Raji (cell line): ENCODE data around the gene METRNL.

Experiments used
- POLR2A ChIP-seq: IDR thresholded peaks from 2 replicates; pipeline ENCODE4 v1.6.1; 2011; ENCODE audit warnings: low read depth, low read length, control low read depth; ENCODE audit not compliant: insufficient read depth

METRNL gene

DNA sequence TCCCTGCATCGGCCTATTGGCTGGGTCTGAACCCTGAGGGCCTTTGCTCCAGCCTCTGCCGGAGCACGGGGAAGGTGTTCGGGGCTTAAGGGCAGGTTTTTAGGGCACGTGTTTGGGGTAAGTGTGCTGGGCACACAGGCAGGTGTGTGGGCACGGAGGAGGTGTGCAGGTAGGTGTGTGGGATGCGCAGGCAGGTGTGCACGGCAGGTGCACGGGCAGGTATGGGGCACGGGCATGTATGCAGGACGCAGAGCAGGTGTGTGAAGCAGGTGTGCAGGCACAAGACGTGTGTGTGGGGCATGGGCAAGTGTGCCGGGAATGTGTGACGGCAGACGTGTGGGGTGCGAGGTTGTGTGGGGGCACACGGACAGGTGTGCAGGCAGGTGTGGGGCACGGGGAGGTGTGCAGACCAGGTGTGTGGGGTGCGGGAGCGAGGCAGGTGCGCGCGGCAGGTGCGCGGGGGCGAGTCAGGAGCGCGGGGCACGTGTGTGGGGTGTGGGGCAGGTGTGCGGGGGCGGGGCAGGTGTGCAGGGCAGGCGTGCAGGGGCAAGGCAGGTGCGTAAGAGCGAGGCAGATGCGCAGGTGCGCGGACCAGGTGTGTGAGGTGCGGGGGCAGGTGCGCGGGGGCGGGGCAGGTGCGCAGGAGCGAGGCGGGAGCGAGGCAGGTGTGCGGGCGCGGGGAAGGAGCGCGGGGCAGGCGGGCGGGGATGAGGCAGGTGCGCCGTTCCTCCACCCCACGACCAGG is 28.6 kb upstream of the METRNL start:
- TF ChIP-seq POLR2A, result no peak

DNA sequence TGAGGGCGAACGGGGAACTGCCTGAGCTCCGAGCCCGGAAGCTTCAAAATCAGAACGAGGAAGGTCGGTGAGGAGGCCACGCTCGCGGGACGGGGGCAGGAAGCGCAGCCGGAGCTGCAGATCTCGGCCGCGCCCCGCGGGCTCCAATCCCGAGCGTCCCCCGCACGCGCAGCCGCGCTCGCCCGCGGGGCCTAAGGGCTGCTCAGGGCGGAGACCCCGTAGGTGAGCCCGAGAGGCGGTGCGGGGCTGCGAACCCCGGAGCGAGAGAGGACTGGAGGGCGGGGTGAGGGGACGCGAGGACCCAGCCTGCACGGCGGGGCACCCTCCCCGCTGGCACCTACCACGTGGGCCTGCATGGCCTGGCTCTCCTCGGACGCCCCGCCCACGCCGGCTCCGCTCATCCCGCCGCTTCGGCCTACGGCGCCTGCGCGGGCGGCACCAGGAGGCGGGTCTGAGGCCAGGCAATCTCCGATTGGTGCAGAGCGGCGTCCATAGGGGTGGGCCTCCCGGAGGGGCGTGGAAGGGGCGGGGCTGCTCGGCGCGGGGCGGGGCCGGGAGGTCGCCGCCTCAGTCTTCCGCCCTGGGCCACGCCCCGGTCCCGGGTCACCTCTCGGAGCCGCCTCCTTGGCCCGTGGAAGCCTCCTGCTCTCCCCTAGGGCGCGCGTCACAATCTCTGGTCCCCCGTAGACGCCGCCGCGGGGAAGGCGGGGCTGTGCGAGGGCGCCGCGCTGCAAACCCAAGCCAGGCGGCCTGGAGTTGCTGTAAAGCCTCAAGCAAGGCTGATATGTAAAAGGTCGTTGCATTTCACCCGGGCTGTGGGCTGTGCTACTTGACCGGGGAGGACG is 27.8 kb upstream of the METRNL start:
- TF ChIP-seq POLR2A, result peak; percentile 97

DNA sequence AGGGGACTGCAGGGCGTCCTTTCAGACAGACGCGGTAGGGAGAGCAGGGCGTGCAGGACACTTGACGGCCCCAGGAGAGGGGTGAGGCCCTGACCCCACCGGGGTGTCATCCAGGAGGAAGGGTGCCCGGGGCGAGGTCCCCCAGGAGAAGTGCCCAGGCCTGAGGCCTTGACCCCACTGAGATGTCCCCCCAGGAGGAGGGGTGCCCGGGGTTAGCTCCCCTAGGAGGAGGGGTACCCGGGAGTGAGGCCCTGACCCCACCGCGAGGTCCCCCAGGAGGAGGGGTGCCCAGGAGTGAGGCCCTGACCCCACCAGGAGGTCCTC is 27.2 kb upstream of the METRNL start:
- TF ChIP-seq POLR2A, result no peak

DNA sequence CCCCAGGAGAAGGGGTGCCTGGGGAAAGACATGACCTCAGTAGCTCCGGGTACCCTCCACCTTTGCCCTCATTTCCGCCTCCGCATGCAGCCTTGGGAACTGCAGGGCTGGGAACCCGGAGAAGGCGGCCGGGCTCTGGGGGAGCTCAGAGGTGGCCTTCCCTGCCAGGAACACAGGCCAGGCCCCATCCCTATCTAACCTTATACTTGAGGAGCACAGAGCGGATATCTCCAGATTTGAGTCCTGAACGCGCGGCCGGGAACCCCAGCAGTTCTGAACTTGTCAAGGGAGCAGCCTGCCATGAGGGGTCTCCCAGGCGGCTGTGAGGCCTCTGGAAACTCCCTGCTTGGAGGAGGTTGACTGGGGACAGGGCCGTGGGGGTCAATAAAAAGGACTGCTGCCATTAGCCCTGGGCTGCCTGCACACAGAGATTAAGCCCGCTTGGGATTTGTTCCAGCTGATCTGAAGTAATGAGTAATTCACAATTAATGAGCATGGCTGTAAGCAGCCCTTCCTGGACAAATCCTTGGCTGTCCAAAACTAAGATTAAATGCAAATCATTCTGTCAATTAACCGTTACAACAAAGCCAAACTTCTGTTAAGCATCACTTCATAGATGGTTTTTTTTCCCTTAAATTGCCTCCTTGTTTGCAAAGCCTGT is 26.3 kb upstream of the METRNL start:
- TF ChIP-seq POLR2A, result no peak

DNA sequence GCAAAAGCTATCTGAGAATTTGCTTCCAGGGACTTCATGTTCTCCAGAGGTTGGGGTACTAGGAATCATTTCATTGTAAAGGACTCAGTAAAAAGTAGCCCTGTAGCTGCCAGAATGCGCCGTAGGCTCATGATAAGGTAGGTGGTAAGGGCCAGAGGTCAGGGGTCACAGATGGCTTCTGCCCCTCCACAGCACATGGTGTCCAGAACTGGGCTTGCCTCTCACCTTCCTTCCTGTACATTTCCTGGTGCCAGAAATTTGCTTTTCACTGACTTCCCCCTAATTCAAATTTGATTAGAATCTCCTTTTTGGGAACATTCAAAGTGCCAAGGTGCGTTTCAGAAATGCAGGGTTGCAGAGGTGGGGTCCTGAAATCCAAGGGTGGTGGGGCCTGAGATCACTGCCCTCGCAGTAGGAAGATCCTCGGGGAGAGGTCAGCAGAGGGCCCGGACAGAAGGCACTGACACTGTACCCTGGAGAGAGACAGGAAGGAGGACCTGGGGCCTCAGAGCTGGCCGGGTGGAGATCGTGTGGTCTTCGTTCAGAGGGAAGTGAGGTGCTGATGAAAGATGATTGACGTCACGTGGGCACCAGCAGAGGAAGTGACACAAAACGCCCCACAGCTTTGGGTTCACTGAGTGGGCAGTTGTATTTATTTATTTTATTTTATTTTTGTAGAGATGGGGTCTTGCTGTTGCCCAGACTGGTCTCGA is 25.5 kb upstream of the METRNL start:
- TF ChIP-seq POLR2A, result no peak

DNA sequence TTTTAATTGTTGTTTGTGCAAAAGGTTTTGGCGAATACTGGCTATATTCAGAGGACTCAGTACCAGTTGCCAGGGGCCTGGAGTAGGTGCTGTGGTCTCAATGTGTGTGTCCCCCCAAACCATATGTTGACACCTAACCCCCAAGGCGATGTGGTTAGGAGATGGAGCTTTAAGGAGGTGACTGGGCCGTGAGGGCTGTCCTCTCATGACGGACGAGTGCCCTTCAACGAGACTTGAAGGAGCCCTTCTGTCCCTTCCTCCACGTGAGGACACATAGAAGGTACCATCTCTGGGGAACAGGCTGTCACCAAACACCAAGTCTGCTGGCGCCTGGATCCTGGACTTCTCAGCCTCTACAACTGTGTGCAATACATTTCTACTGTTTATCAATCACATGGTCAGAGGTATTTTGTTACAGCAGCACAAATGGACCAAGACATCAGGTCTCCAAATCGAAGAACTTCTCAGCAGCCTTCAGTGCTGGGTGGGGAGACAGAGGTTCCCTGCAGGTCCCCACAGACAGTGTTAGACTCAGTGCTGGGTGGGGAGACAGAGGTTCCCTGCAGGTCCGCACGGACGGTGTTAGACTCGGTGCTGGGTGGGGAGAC is 24.8 kb upstream of the METRNL start:
- no peak for TF ChIP-seq POLR2A

DNA sequence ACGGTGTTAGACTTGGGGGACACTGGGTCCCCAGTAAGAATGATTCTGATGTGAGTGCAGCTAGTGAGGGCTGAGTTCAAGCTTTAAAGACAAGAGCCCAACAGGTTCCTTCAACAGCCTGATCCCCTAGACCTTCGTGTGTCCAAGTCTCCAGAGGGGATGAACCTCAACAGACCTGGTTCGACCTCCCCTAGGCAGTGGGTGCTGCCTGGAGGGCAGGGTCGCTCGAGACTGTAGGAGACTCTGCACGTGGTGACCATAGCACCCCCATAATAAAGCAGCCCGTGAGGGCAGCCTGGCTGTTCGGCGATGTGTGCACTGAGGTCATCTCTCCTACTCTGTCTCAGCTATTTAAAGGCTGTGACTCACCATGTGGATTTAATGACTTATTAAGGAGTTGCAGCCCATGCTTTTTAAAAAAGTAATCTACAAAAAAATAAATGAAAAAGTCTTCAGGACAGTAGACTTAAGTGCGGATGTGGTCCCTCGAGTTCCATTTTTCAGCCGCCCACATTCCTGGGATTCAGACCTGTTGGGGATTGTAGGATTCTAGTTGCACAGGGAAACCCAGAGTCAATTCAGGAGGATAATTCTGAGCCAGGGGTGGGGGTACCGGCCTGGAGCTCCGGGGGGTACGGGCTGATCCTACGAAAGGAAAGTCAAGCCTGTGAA is 23.4 kb upstream of the METRNL start:
- no peak for TF ChIP-seq POLR2A

DNA sequence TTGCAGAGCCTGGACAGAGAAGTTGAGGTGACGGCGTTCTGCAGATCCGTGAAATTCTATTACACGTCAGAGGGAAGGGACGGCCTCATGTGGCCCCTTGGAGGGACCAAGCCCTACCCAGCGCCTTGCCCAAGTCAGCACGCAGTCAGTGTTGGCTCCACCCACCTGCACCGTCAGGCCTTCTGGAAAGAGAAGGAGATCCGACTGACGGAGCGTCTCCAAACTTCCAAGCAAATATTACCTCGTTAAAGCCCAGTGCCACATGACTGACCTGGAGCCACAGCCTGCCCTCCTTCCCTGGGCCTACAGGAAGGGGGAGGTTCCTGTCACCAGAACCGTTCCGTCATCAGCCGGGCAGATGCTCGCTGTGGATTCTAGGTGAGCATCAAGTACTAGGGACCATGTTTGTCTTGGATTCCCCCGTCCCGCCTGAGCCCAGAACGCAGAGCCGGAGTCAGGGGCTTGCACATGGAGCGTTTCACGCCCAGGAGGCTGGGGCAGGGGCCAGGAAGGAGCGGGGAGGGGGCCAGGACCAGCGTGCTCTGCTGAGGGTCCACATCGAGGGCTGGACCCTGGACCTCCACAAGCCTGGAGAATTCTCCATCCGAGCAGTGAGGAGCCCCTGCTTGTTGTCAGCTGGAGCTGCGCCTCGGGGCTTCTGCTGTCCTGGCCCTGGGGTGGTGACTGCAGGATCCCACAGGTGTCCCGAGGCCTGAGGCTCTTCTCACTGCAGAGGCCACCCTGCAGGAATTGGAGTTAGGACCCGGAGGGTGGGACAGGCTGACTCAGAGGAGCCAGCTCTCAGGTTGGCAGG is 22.6 kb upstream of the METRNL start:
- TF ChIP-seq POLR2A, result no peak

DNA sequence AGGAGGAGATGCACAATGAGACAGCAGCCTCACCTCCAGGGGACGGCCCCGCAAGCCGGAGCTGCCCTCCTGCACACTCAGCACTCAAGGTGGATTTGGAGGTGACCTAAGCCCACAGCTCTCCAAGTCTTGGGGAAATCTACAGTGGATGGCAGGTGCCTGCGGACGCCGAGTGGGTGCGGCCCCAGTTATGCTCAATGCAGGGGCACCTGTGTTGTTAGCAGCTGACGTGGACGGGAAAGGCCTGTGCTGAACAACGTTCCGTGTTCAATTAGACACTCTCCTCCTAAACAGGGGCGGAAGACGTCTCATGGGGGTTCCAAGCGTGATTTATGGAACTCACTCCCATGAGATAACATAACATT is 22.0 kb upstream of the METRNL start:
- TF ChIP-seq POLR2A, result no peak

DNA sequence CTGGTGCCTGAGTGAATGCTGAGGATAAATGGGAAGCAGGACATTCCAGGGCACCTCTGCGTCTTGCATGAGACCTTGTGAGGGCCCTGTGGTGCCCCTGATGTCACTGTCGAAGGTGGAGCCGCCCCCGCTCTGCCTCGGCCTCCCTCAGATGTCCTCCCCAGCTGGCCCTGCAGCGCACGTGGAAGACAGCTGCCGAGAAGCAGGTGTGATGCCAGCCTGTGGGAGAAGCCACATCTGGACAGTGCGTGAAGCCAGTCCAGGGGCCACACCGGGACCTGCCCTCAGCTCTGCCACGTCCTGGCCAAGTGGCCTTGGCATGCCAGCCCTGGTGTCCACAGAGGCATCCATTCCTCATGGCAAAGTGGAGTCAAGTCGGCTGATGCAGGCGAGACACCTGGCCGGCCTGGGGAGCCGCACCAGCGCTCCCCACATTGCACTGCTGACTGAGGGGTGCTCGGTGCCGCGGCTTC is 21.6 kb upstream of the METRNL start:
- no peak for TF ChIP-seq POLR2A

DNA sequence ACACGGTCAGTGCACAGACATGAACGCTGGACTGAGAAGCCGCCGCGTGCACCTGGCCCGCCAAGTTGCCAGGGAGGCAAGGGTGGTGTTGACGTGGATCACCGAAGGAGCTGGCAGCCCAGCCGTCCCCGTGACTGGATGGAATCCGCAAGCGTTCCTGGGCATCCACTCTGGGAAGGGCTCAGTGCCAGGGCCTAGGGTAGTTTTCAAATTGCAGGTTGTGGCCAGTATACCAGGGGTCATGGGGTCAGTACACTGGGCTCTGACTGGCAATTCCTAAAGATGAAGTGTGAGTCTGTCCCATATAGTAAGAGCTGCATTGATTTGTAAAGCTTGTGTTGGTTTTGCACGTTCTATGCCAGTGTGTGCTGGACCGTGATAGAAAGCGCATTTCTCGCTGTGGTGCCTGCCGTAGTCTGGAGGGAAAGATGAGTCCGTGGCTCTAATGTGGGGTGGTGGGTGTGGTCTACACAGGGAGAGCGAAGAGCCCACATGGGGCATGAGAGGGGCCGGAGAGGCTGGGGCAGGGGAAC is 21.1 kb upstream of the METRNL start:
- no peak for TF ChIP-seq POLR2A

DNA sequence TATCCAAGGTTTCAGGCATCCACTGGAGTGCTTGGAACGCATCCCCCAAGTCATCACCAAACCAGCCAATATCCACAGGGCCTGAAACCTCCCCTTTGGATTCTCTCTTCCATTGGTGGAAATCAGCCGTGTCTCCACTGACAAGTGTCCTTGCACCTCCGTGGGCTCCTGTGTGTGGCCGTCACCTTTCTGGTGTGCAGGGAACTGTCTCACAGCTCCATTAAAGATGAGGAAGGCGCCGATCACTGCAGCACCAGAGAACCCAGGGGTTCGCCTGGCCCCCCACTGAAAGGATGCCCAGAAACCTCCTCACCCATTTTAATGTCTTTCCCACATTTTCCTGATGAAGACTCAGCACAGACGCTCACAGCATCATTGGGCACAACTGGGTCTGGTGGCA is 17.8 kb upstream of the METRNL start:
- TF ChIP-seq POLR2A, result no peak
